Ectodermal cell (in vitro differentiated cells): ENCODE data around the gene MPPED2.

ENCODE experiments used
- H3K27ac ChIP-seq: 2 replicates; pipeline ENCODE4 v1.7.0; 2013; ENCODE audit warnings: mild to moderate bottlenecking, low read depth, low read length; ENCODE audit not compliant: insufficient read depth, poor library complexity, severe bottlenecking
- H3K27me3 ChIP-seq: 2 replicates; pipeline ENCODE4 v1.7.0; 2013; ENCODE audit warnings: mild to moderate bottlenecking, low read length; ENCODE audit not compliant: insufficient read depth, control insufficient read depth, poor library complexity, severe bottlenecking
- H3K36me3 ChIP-seq: one replicate; pipeline ENCODE4 v1.7.0; 2013; ENCODE audit warnings: low read length; ENCODE audit not compliant: control insufficient read depth, insufficient read depth
- H3K4me1 ChIP-seq: one replicate; pipeline ENCODE4 v1.7.0; 2013; ENCODE audit warnings: low read length; ENCODE audit not compliant: control insufficient read depth, insufficient read depth
- H3K4me3 ChIP-seq: 2 replicates; pipeline ENCODE4 v1.7.0; 2013; ENCODE audit warnings: low read depth, low read length, control low read depth; ENCODE audit not compliant: insufficient read depth
- H3K9me3 ChIP-seq: 2 replicates; pipeline ENCODE4 v1.7.0; 2013; ENCODE audit warnings: mild to moderate bottlenecking, low read length, moderate library complexity; ENCODE audit not compliant: control insufficient read depth
- WGBS, 2 experiments: methylation state at CpG; one replicate each; pipeline ENCODE4 v1.1.7; 2013; ENCODE audit warnings: missing lambda C conversion rate in 2 of 2; 5-methylcytosine and 5-hydroxymethylcytosine counted together

Gene MPPED2

DNA sequence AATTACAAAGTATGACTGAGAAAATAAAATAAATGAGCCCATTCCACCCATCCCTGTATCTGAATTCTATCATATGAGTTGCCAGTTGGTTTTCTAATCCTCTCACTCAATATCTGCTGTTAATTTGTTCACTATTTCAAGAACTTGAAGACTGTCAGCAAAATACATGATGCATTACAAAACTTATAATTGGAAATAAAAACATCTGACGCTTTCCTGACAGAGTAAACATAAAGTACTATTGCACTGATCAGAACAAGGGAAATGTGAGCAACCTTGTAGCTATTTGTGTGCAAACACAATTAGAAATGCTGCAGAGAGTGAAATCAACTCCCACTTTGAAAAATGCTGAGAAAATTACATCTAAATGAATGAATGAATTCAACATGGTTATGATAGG, 97.1 kb downstream of the MPPED2 start:
- Histone ChIP-seq H3K9me3 (no peaks in the 10 kb centered on the region), H3K4me3 (no peak overlapping the region), H3K27me3 (no peaks in the 10 kb centered on the region), H3K36me3 (no peaks in the 10 kb centered on the region), H3K4me1 (no peaks in the 10 kb centered on the region), H3K27ac (no peak overlapping the region)
- 78 to 80% methylated on average over 1 of the region's 1 CpG for WGBS, 2 experiments

DNA sequence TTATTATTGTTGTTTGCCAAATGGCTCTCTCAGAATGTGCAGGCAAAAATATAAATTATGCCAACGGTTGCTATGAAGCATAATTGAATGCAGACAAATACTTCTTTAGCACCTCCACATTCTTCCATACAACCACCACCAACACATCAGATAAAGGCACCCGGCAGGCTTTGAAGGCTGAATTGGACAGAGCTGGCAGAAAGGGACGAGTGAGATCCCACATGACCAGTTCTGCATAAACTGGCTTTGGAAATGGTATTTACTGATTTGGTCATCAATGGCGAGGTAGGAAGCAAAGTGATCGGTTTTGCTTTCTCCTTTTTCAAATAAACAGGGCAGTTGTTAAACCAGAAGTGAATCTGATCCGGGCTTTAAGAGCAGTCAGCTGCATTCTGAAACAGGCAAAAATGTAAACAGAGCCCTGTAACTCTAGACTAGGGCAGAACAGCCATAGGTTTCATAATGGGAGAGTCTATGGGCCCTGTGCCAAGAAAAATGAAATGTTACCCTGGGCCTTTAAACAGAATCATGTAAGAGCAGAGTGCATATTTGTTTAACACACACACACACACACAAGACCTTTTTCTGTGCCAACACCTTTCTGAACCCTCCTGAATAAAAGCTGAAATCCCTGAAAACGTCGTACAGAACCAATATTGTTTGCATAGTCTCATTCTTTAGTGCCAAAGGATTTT, 97.7 kb downstream of the MPPED2 start:
- no peak overlapping the region for H3K4me3 ChIP-seq
- WGBS, 2 experiments = 86 to 91% methylated on average over 8 of the region's 8 CpGs
- no peaks in the 10 kb centered on the region for H3K36me3 ChIP-seq
- H3K27me3 ChIP-seq = no peaks in the 10 kb centered on the region
- H3K4me1 ChIP-seq = no peaks in the 10 kb centered on the region
- no peak overlapping the region for H3K27ac ChIP-seq
- H3K9me3 ChIP-seq = no peaks in the 10 kb centered on the region

- 93 to 96% methylated on average over 3 of the region's 3 CpGs for WGBS, 2 experiments
- Histone ChIP-seq H3K27ac (no peak overlapping the region), H3K36me3 (no peaks in the 10 kb centered on the region), H3K27me3 (no peaks in the 10 kb centered on the region), H3K9me3 (no peaks in the 10 kb centered on the region), H3K4me1 (no peaks in the 10 kb centered on the region), H3K4me3 (no peak overlapping the region)
These were observed 98.8 kb downstream of the MPPED2 start for GRCh38 chr11:30487200-30487898.

DNA sequence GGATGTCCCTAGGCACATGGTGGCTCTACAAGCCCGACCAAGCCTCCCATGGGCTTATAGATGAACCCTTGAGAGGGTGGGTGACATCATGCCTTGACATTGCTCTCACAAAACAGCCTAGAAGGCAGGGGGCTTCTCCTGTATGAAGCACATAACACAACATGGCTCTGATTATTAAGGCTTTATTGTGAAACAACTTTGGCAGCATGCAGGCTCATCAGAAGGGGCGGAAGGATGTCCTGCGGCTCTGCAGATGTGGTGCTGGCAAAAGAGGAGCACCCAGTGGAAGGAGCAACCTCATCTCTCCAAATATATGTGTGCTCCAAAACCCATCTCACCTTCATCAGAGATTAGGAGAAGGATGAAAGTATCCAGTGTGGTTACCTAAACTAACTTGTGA, 100.4 kb downstream of the MPPED2 start:
- Histone ChIP-seq H3K36me3 (no peaks in the 10 kb centered on the region), H3K4me1 (no peaks in the 10 kb centered on the region), H3K27ac (no peak overlapping the region), H3K9me3 (no peaks in the 10 kb centered on the region), H3K27me3 (no peaks in the 10 kb centered on the region), H3K4me3 (no peak overlapping the region)
- WGBS, 2 experiments = 92 to 97% methylated on average over 3 of the region's 3 CpGs

DNA sequence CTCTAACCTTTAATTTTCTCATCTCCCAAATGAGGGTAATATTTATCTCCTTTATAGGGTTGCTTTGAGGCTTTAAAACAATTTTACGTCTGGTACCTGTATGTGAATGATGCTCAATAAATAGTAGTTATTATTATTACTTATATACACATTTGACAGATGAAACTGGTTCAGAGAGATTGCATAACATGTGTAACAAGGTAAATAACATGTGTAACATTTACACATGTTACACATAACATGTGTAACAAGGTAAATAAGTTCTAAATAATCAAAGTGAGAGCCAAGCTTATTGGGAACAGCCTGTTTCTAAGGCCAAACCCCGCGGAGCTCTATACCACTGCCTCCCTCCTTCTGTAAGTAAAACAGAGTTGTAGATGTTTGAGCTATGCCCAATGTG, 100.9 kb downstream of the MPPED2 start:
- 94 to 95% methylated on average over 2 of the region's 3 CpGs for WGBS, 2 experiments
- Histone ChIP-seq H3K4me3 (no peak overlapping the region), H3K36me3 (no peaks in the 10 kb centered on the region), H3K4me1 (peaks cover 4% of the 10 kb centered on the region), H3K27ac (no peak overlapping the region), H3K27me3 (no peaks in the 10 kb centered on the region), H3K9me3 (no peaks in the 10 kb centered on the region)

GRCh38 chr11:30483056-30483455, 103.1 kb downstream of the MPPED2 start:
- Histone ChIP-seq H3K4me3 (no peak overlapping the region), H3K27ac (no peak overlapping the region), H3K4me1 (peaks cover 17% of the 10 kb centered on the region), H3K27me3 (no peaks in the 10 kb centered on the region), H3K36me3 (no peaks in the 10 kb centered on the region), H3K9me3 (no peaks in the 10 kb centered on the region)
- 46 to 58% methylated on average over 2 to 3 of the region's 3 CpGs for WGBS, 2 experiments

DNA sequence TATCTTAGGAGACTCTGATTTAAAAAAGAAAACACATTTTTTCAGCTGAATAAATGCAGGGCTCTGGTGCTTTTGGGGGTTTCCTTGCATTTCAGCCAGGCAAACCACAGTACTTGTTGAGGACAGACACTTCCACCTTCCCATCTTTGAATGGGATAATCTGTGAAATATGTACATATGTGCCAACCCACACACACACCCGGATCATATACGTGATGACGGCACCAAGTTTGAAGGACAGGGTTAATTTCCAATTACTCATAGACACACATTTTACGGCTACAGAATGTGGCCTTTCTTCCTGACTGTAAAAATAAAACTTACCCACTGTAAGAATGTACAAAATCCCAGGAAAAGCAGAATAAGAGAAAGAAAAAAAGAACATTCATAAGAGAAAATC, 104.4 kb downstream of the MPPED2 start:
- Histone ChIP-seq H3K9me3 (no peaks in the 10 kb centered on the region), H3K4me1 (peaks cover 17% of the 10 kb centered on the region), H3K4me3 (no peak overlapping the region), H3K27me3 (no peaks in the 10 kb centered on the region), H3K27ac (no peak overlapping the region), H3K36me3 (no peaks in the 10 kb centered on the region)
- WGBS, 2 experiments = 74 to 100% methylated on average over 3 to 4 of the region's 4 CpGs

- H3K9me3 ChIP-seq = no peaks in the 10 kb centered on the region
- 47 to 48% methylated on average over 5 of the region's 5 CpGs for WGBS, 2 experiments
- H3K36me3 ChIP-seq = no peaks in the 10 kb centered on the region
- H3K27me3 ChIP-seq = no peaks in the 10 kb centered on the region
- H3K27ac ChIP-seq = no peak overlapping the region
- no peak overlapping the region for H3K4me3 ChIP-seq
- H3K4me1 ChIP-seq = peaks cover 17% of the 10 kb centered on the region
These were observed 104.8 kb downstream of the MPPED2 start for GRCh38 chr11:30481330-30481729.

DNA sequence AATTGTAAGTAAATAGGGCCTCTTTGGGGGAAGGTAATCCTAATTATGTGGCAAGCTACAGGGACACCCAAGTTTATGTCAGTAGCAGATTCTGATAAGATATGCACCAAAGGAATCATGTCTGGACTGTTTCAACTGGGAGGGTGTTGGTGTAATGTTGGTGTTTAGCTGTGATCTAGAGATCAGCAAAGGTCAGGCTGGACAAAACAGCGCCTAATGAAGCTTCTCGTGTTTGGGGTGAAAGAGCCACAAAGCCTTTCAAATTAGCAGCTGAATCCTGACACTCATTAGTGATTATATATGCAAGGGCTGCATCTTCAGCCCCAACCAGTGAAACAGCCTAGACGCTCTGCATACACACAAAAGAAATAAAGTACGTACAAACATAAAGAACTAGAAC, 106.3 kb downstream of the MPPED2 start:
- WGBS, 2 experiments = 30 to 35% methylated on average over 4 of the region's 4 CpGs
- Histone ChIP-seq H3K27me3 (no peaks in the 10 kb centered on the region), H3K9me3 (no peaks in the 10 kb centered on the region), H3K4me3 (no peak overlapping the region), H3K36me3 (no peaks in the 10 kb centered on the region), H3K4me1 (peaks cover 17% of the 10 kb centered on the region), H3K27ac (no peak overlapping the region)

GRCh38 chr11:30478923-30479322, 107.2 kb downstream of the MPPED2 start:
- peaks cover 17% of the 10 kb centered on the region for H3K4me1 ChIP-seq
- WGBS, 2 experiments = 20 to 65% methylated on average over 1 of the region's 3 CpGs
- no peaks in the 10 kb centered on the region for H3K27me3 ChIP-seq
- no peaks in the 10 kb centered on the region for H3K36me3 ChIP-seq
- no peak overlapping the region for H3K27ac ChIP-seq
- no peak overlapping the region for H3K4me3 ChIP-seq
- H3K9me3 ChIP-seq = no peaks in the 10 kb centered on the region
